ENCODE data around the gene KCNE4. TPM values are rescaled to one million over a fixed set of nuclear protein-coding genes. Genes with fewer than 3 reads are reported as not detected.

Gene KCNE4
- total and polyA plus RNA-seq, 9 donors = 3.0 to 13.4 (median 8.0) TPM

GRCh38 chr2:223052548-223053483, 826 bp downstream of the KCNE4 start:
- intact Hi-C loops (cut with DNase I) = loop anchor here in 1 of 4 donors (10.0 kb wide), 1 partner anchor 188 kb away; the partner anchor contains the start of gene ACSL3
- peak overlapping the region; percentile 38 for H3K4me3 ChIP-seq
- WGBS, 3 donors = 6 to 14% (median 13%) methylated on average over 38 to 42 of the region's 42 CpGs
- H3K36me3 ChIP-seq = no peaks in the 10 kb centered on the region
- H3K9me3 ChIP-seq = no peaks in the 10 kb centered on the region
- peak in 4 of 5 donors; percentile 34 to 50 (median 48) for DNase-seq
- TF ChIP-seq EP300 (IDR thresholded peaks at IDR 0.05) (no peak), CTCF (IDR thresholded peaks at IDR 0.05) (no peak), POLR2A (IDR thresholded peaks at IDR 0.05) (no peak)
- peak overlapping the region; percentile 64 to 81 for H3K27ac ChIP-seq
- H3K27me3 ChIP-seq = no peaks in the 10 kb centered on the region
- peaks cover 14% of the 10 kb centered on the region for H3K4me1 ChIP-seq (ENCODE audit: insufficient read depth)

GRCh38 chr2:223053484-223054192, 1.6 kb downstream of the KCNE4 start:
- H3K9me3 ChIP-seq = no peaks in the 10 kb centered on the region
- peak in 4 of 5 donors; percentile 39 to 49 (median 42) for DNase-seq
- TF ChIP-seq POLR2A (IDR thresholded peaks at IDR 0.05) = peak; percentile 29
- no peak for TF ChIP-seq EP300 (IDR thresholded peaks at IDR 0.05)
- no peak for TF ChIP-seq CTCF (IDR thresholded peaks at IDR 0.05)
- no peaks in the 10 kb centered on the region for H3K36me3 ChIP-seq
- H3K4me1 ChIP-seq (ENCODE audit: insufficient read depth) = peaks cover 14% of the 10 kb centered on the region
- intact Hi-C loops (cut with DNase I) = loop anchor here in 1 of 4 donors (10.0 kb wide), 1 partner anchor 189 kb away; the partner anchor contains the start of gene ACSL3
- H3K4me3 ChIP-seq = peak overlapping the region; percentile 38
- peak overlapping the region; percentile 64 to 81 for H3K27ac ChIP-seq
- no peaks in the 10 kb centered on the region for H3K27me3 ChIP-seq
- WGBS, 3 donors = 15 to 26% (median 17%) methylated on average over 14 of the region's 14 CpGs

GRCh38 chr2:223054193-223054781, 2.3 kb downstream of the KCNE4 start:
- Histone ChIP-seq H3K36me3 (no peaks in the 10 kb centered on the region), H3K4me3 (peak overlapping the region; percentile 38), H3K27me3 (no peaks in the 10 kb centered on the region), H3K9me3 (no peaks in the 10 kb centered on the region), H3K27ac (peak overlapping the region; percentile 64 to 81), H3K4me1 (ENCODE audit: insufficient read depth) (peaks cover 14% of the 10 kb centered on the region)
- 4 to 8% (median 5%) methylated on average over 9 to 11 of the region's 11 CpGs for WGBS, 3 donors
- DNase-seq = peak; percentile 30 to 70 (median 51)
- intact Hi-C loops (cut with DNase I) = loop anchor here in 1 of 4 donors (10.0 kb wide), 1 partner anchor 189 kb away; the partner anchor contains the start of gene ACSL3
- TF ChIP-seq POLR2A (IDR thresholded peaks at IDR 0.05) (no peak), EP300 (IDR thresholded peaks at IDR 0.05) (no peak), CTCF (IDR thresholded peaks at IDR 0.05) (no peak)

- WGBS, 3 donors = 13 to 20% (median 16%) methylated on average over 4 of the region's 4 CpGs
- DNase-seq = peak in 1 of 5 donors; percentile 48
- intact Hi-C loops (cut with DNase I) = loop anchor here in 1 of 4 donors (10.0 kb wide), 1 partner anchor 190 kb away; the partner anchor contains the start of gene ACSL3
- peak overlapping the region in 1 of 2 donors; percentile 81 for H3K27ac ChIP-seq
- H3K36me3 ChIP-seq = no peaks in the 10 kb centered on the region
- no peaks in the 10 kb centered on the region for H3K9me3 ChIP-seq
- H3K27me3 ChIP-seq = no peaks in the 10 kb centered on the region
- peaks cover 14% of the 10 kb centered on the region for H3K4me1 ChIP-seq (ENCODE audit: insufficient read depth)
- H3K4me3 ChIP-seq = no peak overlapping the region
- TF ChIP-seq POLR2A (IDR thresholded peaks at IDR 0.05) (no peak), CTCF (IDR thresholded peaks at IDR 0.05) (no peak), EP300 (IDR thresholded peaks at IDR 0.05) (no peak)
These were observed 3.1 kb downstream of the KCNE4 start for GRCh38 chr2:223055140-223055539.
